Fibroblast of the aortic adventitia (primary cell): ENCODE results near the gene PPP1CC. TPM values are rescaled to one million over a fixed set of nuclear protein-coding genes. Genes with fewer than 3 reads are reported as not detected.

Experiments
- DNase-seq: peaks from one replicate; pipeline ENCODE4 v3.0.0-alpha.2; 2010; ENCODE audit warnings: low read depth
- H3K4me3 ChIP-seq: 2 replicates; pipeline ENCODE4 v1.5.1; 2011; ENCODE audit warnings: low read depth, mild to moderate bottlenecking, control low read depth, low read length, moderate library complexity
- total RNA-seq: library from RNA; depleted of rRNA; stranded (reverse); fragments of >200 nt; gene quantifications from 2 replicates; pipeline ENCODE4 v1.2.3, GENCODE V29; 2012; ENCODE audit warnings: low replicate concordance
- TF ChIP-seq, protein P1 (sequence below): IDR thresholded peaks from 2 replicates; pipeline ENCODE4 v1.5.1; 2011; ENCODE audit warnings: mild to moderate bottlenecking, low read length, control low read depth, inconsistent platforms; ENCODE audit not compliant: insufficient read depth

Gene PPP1CC
- total RNA-seq, 1 donor = 130 TPM

DNA sequence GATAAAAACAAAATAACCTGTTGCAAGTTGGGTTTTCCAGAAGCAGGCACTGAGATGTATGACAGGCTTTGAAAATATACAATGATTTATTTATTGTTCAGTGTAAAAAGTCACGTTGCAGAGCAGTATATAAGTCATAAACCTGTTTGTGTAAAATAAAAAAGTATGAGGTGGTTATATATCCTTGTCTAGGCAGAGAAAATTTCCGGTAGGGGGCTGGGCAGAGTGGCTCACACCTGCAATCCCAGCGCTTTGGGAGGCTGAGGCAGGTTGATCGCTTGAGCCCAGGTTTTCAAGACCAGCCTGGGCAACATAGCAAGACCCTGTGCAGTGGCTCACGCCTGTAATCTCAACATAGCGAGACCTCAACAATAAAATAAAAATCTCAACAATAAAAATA, 16.2 kb upstream of the PPP1CC start:
- no peak for DNase-seq
- TF ChIP-seq, protein P1, sequence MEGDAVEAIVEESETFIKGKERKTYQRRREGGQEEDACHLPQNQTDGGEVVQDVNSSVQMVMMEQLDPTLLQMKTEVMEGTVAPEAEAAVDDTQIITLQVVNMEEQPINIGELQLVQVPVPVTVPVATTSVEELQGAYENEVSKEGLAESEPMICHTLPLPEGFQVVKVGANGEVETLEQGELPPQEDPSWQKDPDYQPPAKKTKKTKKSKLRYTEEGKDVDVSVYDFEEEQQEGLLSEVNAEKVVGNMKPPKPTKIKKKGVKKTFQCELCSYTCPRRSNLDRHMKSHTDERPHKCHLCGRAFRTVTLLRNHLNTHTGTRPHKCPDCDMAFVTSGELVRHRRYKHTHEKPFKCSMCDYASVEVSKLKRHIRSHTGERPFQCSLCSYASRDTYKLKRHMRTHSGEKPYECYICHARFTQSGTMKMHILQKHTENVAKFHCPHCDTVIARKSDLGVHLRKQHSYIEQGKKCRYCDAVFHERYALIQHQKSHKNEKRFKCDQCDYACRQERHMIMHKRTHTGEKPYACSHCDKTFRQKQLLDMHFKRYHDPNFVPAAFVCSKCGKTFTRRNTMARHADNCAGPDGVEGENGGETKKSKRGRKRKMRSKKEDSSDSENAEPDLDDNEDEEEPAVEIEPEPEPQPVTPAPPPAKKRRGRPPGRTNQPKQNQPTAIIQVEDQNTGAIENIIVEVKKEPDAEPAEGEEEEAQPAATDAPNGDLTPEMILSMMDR = no peak
- no peak overlapping the region for H3K4me3 ChIP-seq

DNA sequence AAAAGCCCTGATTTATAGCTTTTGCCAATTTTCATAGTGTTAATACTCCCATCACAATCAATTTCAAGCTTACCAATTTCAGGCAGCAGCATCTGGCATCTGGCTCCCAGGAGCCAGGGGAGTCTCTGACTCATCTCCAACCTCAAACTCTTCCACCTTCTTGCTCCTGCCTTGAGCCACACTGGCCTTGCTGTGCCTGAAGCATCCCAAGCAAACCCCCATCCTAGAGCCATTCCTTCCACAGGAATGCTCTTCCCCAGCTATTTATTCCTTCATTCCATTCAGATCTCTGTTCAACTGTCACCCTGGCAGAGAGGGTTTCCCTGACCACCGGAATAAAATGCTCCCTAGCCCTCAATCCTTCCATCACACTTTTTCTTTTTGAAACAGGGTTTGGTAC, 13.9 kb upstream of the PPP1CC start:
- TF ChIP-seq, protein P1 = no peak
- H3K4me3 ChIP-seq = no peak overlapping the region
- DNase-seq = no peak

DNA sequence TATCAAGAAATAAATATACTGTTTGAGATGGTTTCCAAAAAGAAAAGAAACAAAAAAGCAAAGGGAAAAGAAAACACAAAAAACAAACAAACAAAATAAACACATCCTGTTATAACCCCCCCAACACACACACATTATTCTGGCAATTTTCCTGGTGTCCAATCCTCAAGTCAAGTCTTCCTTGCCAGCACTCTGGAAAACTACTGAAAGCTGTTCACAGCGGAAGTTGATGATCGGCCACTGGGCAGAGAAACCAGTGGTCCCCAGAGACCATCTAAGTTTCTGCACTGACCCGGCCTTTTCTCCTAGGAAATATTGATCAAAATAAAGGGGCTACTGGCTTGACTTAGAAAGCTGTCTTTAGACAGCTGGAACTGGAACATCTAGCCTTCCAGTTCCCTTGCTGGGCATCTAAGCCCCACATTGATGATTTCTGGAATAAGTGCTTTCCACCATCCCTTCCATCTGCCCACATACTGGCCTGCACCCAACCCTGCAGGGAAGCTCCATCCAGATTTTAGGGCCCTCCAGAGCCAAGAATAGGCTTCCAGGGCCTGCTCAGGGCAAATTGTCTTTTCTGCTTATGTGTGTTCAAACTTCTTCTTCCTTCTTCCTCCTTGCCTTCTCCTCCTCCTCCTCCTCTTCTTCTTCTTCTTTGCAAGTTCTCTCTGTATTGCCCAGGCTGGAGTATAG, 11.6 kb upstream of the PPP1CC start:
- TF ChIP-seq, protein P1 = no peak
- no peak overlapping the region for H3K4me3 ChIP-seq
- DNase-seq = peak; percentile 21

DNA sequence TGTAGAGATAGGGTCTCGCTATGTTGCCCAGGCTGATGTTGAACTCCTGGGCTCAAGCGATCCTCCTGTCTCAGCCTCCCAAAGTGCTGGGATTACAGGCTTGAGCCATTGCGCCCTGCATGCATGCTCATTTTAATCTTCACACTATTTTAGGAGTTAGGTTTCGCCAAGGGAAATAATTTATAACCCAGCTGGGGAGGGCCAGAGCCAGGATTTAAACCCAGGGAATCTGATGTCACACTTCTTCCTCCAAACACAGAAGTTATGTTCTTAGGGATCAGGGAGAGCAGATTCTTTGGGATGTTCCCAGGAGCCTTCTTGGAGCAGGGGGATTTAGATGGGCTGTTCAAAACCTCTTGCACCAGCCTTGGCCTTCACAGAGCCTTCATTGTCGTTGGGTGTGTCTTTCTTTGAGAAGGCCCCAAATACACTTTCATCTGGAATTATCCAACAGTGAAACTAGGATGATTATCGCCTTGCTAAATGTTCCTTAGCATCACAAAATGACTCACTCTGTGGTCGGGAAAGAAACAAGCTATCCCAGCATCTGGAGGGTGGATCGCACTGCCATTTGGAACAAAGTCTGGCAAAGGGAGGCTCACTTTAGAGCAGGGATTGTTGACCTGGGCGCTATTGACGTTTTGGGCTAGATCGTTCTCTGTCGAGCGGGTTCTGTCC, 8.2 kb upstream of the PPP1CC start:
- TF ChIP-seq, protein P1 = no peak
- DNase-seq = peak; percentile 16
- no peak overlapping the region for H3K4me3 ChIP-seq

DNA sequence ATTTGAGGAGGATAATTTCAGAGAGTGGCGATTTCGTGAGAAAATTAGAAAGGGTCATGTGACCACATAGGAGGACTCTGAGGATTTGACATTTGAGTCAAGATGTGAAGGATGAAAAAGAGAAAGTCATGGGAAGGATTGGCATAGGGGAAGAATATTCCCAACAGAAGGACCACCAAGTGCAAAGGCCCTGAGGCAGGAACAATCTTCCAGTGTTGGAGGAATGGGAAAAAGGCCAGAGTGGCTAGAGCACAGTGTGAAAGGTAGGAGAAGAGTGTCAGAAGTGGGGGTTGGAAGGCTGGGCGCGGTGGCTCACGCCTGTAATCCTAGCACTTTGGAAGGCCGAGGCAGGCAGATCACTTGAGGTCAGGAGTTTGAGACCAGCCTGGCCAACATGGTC, 3.9 kb upstream of the PPP1CC start:
- no peak overlapping the region for H3K4me3 ChIP-seq
- TF ChIP-seq, protein P1 = no peak
- no peak for DNase-seq

DNA sequence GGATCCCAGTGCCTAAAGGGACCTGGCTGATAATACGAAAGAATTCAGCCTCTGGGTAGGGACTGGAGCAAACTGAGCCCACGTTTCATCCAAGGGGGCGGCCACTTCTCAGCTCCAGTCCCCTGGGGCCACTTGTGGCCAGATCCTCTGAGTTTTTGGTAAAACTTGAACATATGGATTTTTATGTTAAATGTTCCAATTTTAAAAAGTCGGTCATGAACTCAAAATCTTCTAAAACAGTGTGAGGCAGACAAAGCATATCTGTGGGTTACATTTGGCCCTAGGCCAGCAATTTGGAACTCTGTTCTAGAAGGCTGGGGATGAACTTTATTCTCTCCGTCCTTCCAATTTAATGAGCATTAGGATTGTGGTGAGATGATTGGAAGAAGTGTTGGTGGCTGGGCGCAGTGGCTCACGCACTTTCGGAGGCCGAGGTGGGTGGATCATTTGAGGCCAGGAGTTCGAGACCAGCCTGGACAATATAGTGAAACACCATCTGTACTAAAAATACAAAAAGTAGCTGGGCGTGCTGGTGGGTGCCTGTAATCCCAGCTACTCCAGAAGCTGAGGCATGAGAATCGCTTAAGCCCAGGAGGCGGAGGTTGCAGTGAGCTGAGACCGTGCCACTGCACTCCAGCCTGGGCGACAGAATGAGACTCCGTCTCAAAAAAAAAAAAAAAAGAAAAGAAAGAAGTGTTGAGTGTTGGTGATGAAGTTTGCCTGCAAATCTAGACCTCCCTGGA, 3.0 kb upstream of the PPP1CC start:
- peak; percentile 16 for DNase-seq

More for the DNA sequence above, 3.0 kb upstream of the PPP1CC start:
- H3K4me3 ChIP-seq = no peak overlapping the region
- TF ChIP-seq, protein P1 = no peak
